Natural killer cell treated with Interleukin-12 subunit alpha and Interleukin-12 subunit beta and Interleukin-15 and Interleukin-18, amount 100 ng/mL, for 72 hours (primary cell): ENCODE results near the gene TIMP2. TPM values are rescaled to one million over a fixed set of nuclear protein-coding genes. Genes with fewer than 3 reads are reported as not detected.
"Not testable (repeated sequence)": the region's sequence is repeated elsewhere in the genome, so short reads cannot be mapped to it uniquely, and the experiment has no call there.

Experiments
- ATAC-seq, 2 donors: fragments of 150-1000 bp; cut with Tn5 transposase in 1 of 2; sonication (Bioruptor Pico), chemical (Tn5 transposase) in 1 of 2; 2 replicates each; pipeline ENCODE4 v1.10.0; 2021
- DNase-seq: peaks from one replicate; pipeline ENCODE4 v3.0.0; 2022; ENCODE audit warnings: low spot score
- H3K27ac Mint-ChIP-seq, 2 donors: 1 replicate in 1 of 2; 2 replicates in 1 of 2; pipeline ENCODE4 v1.8.0; 2022; ENCODE audit warnings: mixed read lengths in 2 of 2, mild to moderate bottlenecking in 1 of 2, moderate library complexity in 1 of 2
- H3K27me3 Mint-ChIP-seq, 2 donors: 1 replicate in 1 of 2; 2 replicates in 1 of 2; pipeline ENCODE4 v1.8.0; 2022; ENCODE audit warnings: mixed read lengths in 2 of 2
- H3K36me3 Mint-ChIP-seq: one replicate; pipeline ENCODE4 v1.8.0; 2022; ENCODE audit warnings: mixed read lengths
- H3K4me1 Mint-ChIP-seq, 2 donors: 1 replicate in 1 of 2; 2 replicates in 1 of 2; pipeline ENCODE4 v1.8.0; 2022; ENCODE audit warnings: low read depth in 2 of 2, mixed read lengths in 2 of 2, mild to moderate bottlenecking in 1 of 2
- H3K4me3 Mint-ChIP-seq: one replicate; pipeline ENCODE4 v1.8.0; 2022; ENCODE audit warnings: mixed read lengths
- H3K9me3 Mint-ChIP-seq: 2 replicates; pipeline ENCODE4 v1.8.0; 2022; ENCODE audit warnings: mixed read lengths
- total RNA-seq, 2 donors: library from RNA; stranded (reverse); gene quantifications; one replicate each; pipeline ENCODE4 v1.2.3, GENCODE V29; 2022

TIMP2 gene
- total RNA-seq, 2 donors from 2014 or later: 0.43 TPM; not detected in 1

DNA sequence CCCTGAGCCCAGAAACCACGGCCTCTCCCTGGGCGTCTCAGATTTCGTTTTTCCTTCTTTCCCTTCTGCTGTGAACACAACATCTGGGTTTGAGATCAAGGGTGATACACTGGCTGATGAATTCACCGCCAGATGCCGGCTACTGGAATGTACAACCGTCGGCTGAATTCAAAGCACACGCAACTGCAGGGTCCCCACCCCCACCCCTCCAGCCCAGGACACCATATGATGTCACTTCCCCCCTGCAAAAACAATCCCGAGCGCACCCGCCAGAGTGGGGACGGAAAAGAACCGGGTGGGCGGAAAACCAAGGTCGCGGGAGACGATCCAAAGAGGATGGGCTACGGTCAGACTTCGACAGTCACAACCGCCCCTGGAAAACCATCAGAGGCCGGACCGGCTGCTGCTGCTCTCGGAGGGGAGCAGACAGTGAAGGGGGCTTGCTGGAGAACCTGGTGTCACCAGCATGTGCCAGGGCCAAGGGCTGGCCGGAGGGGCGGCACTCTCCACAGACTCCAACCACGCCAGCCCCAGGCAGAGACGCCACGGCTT is 45.5 kb downstream of the TIMP2 start:
- Mint-ChIP-seq H3K27me3 (peaks cover 14 to 15% of the 10 kb centered on the region in 2 donors), H3K36me3 (no peaks in the 10 kb centered on the region), H3K9me3 (no peaks in the 10 kb centered on the region), H3K4me3 (peak overlapping the region; percentile 43), H3K4me1 (peaks cover 6 to 18% of the 10 kb centered on the region in 2 donors), H3K27ac (peak overlapping the region in 1 of 2 donors; percentile 38)
- no peak for ATAC-seq
- no peak for DNase-seq

DNA sequence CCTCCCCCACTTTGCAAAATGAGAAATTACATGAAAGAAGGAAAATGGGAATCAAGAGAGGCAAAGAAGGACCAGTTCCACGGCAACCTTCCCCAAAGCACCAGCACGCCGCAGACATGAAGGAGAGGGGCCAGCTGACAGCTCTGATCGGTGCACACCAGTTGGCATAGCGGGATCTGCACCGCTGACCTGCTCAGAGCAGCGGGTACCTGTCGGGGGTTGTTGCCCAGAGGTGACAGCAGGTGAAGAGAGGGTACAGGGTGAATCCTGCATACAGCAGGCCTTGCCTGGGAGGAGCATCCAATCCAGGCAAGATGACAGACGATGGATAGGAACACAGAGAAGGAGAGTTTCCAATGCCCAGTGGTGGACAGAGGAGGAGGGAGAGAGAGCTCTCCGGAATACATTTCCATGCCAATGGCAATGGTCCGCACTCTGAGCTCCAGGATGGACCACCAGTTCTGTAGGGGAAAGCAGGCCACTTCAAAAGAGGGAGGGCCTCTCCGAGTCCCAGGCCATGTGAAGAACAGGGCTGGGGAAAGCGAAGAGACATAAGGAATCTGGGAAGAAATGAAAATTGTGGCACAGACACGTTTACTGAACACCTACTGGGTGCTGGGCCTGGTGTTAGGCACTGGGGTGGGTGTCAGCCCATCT is 46.2 kb downstream of the TIMP2 start:
- Mint-ChIP-seq H3K36me3 (no peaks in the 10 kb centered on the region), H3K4me1 (peaks cover 6 to 18% of the 10 kb centered on the region in 2 donors), H3K27ac (no peak overlapping the region), H3K27me3 (peaks cover 15 to 19% of the 10 kb centered on the region in 2 donors), H3K4me3 (no peak overlapping the region), H3K9me3 (no peaks in the 10 kb centered on the region)
- ATAC-seq: no peak
- no peak for DNase-seq

DNA sequence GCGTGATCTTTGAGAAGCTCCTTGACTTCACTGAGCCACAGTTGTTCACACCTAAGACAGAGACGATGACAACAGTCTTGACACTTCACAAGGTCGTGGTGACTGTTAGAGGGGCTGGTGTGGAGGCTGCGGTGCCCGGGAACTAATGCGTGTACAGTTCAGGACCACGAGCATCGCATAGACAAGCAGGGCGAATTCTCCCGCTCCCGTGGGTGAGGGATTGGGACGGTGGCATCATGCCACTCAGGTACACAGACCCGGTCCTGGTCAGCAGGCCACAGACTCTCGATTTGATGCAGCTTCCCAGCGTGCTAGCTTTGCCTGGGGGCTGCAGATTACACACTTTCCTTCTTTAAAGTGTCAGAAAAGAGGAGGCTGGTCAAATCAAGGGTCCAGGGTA is 46.9 kb downstream of the TIMP2 start:
- H3K27ac Mint-ChIP-seq: no peak overlapping the region
- H3K27me3 Mint-ChIP-seq: peaks cover 15 to 19% of the 10 kb centered on the region in 2 donors
- DNase-seq (no peak), ATAC-seq (no peak)
- no peaks in the 10 kb centered on the region for H3K36me3 Mint-ChIP-seq
- H3K4me1 Mint-ChIP-seq: peaks cover 5 to 18% of the 10 kb centered on the region in 2 donors
- no peak overlapping the region for H3K4me3 Mint-ChIP-seq
- no peaks in the 10 kb centered on the region for H3K9me3 Mint-ChIP-seq

DNA sequence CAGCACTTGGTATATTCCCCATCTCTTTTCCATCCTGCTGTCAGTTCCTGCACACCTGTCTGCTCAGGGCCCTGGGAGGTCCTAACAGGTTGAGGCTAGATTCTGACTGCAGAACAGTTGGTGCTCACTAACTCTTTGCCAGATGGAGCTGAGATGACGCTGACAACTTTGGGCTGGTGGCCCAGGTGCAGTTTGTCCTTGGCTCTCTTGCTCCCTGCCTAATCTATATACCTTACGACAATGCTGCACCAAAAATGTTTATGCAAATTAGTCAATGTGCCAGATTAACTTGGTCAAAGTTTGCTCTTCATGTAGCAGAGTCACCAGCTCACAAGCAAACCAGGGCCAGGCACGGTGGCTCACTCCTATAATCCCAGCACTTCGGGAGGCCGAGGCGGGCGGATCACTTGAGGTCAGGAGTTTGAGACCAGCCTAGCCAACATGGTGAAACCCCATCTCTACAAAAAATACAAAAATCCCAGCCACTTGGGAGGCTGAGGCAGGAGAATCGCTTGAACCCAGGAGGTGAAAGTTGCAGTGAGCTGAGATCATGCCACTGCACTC is 48.2 kb downstream of the TIMP2 start:
- H3K27me3 Mint-ChIP-seq: peaks cover 15 to 19% of the 10 kb centered on the region in 2 donors
- H3K27ac Mint-ChIP-seq: peak overlapping the region in 1 of 2 donors; percentile 50
- H3K4me3 Mint-ChIP-seq, H3K9me3 Mint-ChIP-seq, H3K4me1 Mint-ChIP-seq, ATAC-seq, DNase-seq, H3K36me3 Mint-ChIP-seq: not testable (repeated sequence)

DNA sequence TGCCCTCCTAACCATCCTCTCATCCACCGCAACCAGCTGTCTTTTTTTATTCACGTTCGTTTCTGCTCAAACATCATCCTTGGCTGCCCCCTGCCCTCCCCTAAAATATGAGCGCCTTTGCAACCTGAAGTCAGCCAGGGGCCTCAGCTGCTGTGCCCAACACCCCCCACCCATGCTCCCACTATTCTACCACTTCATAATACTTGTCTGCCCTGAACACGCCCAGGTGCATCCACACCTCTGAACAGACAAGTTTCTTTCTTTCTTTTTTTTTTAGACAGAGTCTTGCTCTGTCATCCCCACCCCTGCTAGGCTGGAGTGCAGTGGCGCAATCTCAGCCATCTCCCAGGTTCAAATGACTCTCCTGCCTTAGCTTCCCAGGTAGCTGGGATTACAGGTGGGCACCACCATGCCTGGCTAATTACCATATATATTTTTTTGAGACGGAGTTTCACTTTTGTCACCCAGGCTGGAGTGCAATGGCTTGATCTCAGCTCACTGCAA is 49.0 kb downstream of the TIMP2 start:
- peaks cover 15 to 19% of the 10 kb centered on the region in 2 donors for H3K27me3 Mint-ChIP-seq
- H3K36me3 Mint-ChIP-seq: no peaks in the 10 kb centered on the region
- peaks cover 0 to 9% of the 10 kb centered on the region in 2 donors for H3K4me1 Mint-ChIP-seq
- ATAC-seq: no peak
- peak overlapping the region in 1 of 2 donors; percentile 12 for H3K27ac Mint-ChIP-seq
- no peak overlapping the region for H3K4me3 Mint-ChIP-seq
- no peaks in the 10 kb centered on the region for H3K9me3 Mint-ChIP-seq
- DNase-seq: no peak

DNA sequence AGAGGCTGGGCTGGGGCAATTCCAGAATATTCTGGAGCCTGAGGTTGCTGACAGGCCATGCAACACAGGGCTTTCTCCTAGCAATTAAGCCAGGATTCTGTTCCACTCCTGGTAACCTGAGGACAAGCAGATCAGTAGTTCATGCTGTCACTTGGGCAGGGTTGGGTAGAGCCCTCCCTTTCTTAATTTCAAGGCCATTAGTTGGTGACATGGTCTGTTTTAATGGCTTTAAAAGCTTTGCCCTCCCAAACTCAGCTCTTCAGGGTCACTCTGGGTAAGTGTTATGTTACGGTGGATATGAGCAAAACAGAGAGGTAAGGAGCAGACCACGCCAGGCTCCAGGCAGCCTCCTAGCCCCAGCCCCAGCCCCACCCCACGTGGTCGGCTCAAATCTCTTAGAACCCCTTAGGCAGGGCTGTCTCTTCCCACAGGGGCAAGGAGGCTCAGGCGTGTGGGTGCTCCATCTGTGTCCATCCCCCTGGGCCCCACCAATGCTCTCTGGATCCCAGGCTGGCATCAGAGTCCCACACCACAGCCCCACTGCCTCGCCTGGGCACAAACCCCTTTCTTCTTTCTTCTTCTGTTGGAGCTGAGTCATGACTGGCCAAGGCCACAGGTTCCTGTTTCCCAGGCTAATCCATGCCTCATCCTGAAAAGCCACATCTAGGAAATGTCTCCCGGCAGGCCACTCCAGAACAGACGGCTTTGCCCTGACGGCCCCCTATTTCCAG is 49.7 kb downstream of the TIMP2 start:
- no peak for DNase-seq
- Mint-ChIP-seq H3K4me3 (no peak overlapping the region), H3K4me1 (peaks cover 0 to 9% of the 10 kb centered on the region in 2 donors), H3K27me3 (peaks cover 15 to 19% of the 10 kb centered on the region in 2 donors), H3K9me3 (no peaks in the 10 kb centered on the region), H3K36me3 (no peaks in the 10 kb centered on the region), H3K27ac (peak overlapping the region in 1 of 2 donors; percentile 12)
- ATAC-seq: no peak

DNA sequence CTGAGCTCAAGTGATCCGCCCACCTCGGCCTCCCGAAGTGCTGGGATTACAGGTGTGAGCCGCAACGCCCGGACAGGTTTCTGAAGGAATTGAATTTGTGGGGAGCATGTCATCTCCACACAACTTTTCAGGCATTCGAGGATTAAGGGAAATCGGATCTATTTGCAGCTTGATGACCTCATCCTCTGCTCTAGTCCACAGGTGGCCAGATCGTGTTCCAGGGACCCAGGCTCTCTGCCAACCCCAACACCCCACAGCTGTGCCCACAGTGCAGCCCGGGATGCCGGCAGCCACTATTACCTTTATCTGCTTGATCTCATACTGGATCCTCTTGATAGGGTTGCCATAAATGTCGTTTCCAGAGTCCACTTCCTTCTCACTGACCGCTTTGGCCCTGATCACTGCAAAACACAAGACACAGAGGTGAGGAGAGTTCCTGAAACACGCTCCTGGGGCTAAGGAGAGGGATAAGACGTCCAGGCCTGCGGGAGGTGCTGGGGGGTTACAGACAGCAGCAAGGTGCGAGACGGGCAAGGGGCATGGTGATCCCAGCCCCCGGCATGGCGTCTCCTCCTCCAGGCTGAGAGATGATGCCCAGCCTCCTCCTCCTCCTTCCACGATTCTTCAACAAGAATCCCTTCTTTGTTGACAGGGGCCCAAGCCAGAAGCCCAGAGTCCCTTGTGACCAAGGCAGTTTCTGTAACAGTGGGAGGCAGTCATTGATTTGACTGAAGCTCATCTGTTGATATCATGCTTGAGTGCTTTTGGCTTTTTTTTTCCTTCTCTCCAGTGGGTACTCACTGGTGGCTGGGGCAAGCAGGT is 51.5 kb downstream of the TIMP2 start:
- H3K4me3 Mint-ChIP-seq: no peak overlapping the region
- no peaks in the 10 kb centered on the region for H3K36me3 Mint-ChIP-seq
- H3K9me3 Mint-ChIP-seq: no peaks in the 10 kb centered on the region
- H3K4me1 Mint-ChIP-seq: peaks cover 0 to 1% of the 10 kb centered on the region in 2 donors
- no peak for ATAC-seq
- no peak for DNase-seq
- peaks cover 6 to 19% of the 10 kb centered on the region in 2 donors for H3K27me3 Mint-ChIP-seq
- no peak overlapping the region for H3K27ac Mint-ChIP-seq

DNA sequence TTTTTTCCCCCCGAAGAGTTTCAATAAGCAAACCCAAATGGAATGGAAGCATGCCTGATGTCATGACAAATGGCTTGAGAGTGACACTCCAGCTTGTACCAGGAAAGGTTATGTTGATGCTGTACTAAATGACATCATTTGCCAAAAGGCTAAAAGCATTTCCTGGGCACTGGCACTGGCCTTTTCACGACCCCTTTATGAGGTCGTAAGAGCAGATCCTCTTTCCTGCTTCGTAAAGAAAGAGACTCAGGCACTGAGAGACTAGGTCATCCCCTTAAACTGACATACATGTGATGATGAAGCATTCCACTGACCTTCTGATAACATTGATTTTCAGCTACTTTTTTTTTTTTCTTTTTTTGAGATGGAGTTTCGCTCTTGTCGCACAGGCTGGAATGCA is 52.7 kb downstream of the TIMP2 start:
- no peak for DNase-seq
- H3K36me3 Mint-ChIP-seq: no peaks in the 10 kb centered on the region
- no peak overlapping the region for H3K4me3 Mint-ChIP-seq
- H3K27me3 Mint-ChIP-seq: peaks cover 5 to 19% of the 10 kb centered on the region in 2 donors
- H3K27ac Mint-ChIP-seq: no peak overlapping the region
- no peaks in the 10 kb centered on the region for H3K9me3 Mint-ChIP-seq
- no peak for ATAC-seq
- no peaks in the 10 kb centered on the region for H3K4me1 Mint-ChIP-seq

DNA sequence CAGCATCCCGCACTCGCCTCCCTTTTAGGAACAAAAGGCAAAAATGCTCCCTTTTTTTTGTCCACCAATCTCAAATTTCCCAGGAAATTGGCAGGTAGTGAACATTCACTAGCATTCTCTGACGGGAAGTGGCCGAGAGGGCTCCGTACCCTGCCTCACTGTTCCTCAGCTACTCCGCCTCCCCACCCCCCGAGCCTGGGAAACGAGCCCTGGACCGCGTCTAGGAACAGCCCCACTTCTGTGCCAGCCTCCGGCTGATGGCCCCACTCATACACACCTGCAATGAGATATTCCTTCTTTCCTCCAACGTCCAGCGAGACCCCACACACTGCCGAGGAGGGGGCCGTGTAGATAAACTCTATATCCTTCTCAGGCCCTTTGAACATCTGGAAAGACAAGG is 54.6 kb downstream of the TIMP2 start:
- Mint-ChIP-seq H3K4me3 (no peak overlapping the region), H3K36me3 (no peaks in the 10 kb centered on the region), H3K4me1 (peaks cover 0 to 2% of the 10 kb centered on the region in 2 donors), H3K27me3 (peaks cover 2 to 5% of the 10 kb centered on the region in 2 donors), H3K27ac (no peak overlapping the region), H3K9me3 (no peaks in the 10 kb centered on the region)
- no peak for ATAC-seq
- no peak for DNase-seq

DNA sequence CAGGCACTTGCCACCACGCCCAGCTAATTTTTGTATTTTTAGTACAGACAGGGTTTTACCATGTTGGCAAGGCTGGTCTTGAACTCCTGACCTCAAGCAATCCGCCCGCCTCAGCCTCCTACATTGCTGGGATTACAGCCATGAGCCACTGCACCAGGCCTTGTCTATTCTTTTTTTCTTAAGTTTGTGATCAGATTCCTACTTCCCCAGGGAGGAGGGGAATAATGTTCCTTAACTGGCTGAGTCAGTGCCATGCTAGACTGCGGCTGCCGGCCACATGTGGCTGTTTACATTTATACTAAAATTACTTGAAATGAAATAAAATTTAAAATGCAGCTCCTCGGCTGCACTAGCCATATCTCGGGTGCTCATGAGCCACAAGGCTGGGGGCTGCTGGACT is 56.8 kb downstream of the TIMP2 start:
- Mint-ChIP-seq H3K27me3 (peaks cover 5 to 8% of the 10 kb centered on the region in 2 donors), H3K9me3 (no peaks in the 10 kb centered on the region), H3K4me3 (no peak overlapping the region)

DNA sequence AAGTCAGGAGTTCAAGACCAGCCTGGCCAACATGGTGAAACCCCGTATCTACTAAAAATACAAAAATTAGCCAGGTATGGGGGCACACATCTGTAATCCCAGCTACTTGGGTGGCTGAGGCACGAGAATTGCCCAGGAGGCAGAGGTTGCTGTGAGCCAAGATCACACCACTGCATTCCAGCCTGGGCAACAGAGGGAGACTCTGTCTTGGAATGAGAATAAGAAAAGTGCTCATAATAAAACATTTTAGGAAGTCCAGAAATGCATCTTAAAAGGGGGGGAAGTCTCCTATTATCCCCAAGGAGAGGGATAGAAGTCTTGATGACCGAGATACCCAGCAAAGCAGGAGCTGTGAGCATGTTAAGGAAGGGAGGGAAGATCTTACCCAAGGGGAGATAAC is 58.1 kb downstream of the TIMP2 start:
- H3K27me3 Mint-ChIP-seq, DNase-seq, ATAC-seq, H3K4me1 Mint-ChIP-seq, H3K27ac Mint-ChIP-seq, H3K9me3 Mint-ChIP-seq, H3K36me3 Mint-ChIP-seq, H3K4me3 Mint-ChIP-seq: not testable (repeated sequence)

More for the DNA sequence above, 56.8 kb downstream of the TIMP2 start:
- ATAC-seq: no peak
- Mint-ChIP-seq H3K27ac (no peak overlapping the region), H3K36me3 (no peaks in the 10 kb centered on the region), H3K4me1 (peaks cover 0 to 3% of the 10 kb centered on the region in 2 donors)
- no peak for DNase-seq

DNA sequence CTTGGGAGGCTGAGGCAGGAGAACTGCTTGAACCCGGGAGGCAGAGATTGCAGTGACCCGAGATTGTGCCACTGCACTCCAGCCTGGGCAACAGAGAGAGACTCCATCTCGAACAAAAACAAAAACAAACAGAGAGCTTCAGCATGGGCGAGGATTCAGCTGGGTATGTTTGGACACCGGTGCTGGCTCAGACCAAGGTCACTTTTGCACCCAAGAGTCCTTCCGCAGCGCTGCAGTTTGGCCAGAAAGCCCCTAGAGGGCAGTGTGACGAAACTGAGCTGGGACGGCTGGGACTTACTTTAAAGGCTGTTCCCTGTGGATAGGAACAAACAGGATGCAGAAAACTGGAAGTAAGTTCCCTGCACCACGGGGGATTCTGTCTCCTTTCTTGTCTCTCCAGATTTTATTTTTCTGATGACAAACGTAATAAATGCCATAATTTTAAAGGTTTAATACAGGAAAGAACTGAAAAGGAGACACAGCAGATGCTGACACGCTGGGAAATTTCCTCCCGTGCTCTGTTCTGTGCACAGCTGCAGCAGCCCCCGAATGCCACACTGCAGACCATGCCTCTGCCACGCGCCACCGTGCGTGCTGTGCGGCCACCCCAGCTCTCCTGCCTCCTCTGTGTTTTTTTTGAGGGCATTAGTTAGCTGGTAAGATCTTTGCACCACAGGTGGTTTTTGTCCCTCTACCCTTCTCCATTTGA is 59.4 kb downstream of the TIMP2 start:
- DNase-seq: peak; percentile 83
- Mint-ChIP-seq H3K4me3 (no peak overlapping the region), H3K4me1 (peaks cover 0 to 3% of the 10 kb centered on the region in 2 donors), H3K36me3 (no peaks in the 10 kb centered on the region), H3K27ac (no peak overlapping the region), H3K9me3 (no peaks in the 10 kb centered on the region), H3K27me3 (peaks cover 7 to 8% of the 10 kb centered on the region in 2 donors)
- peak; percentile 58 to 73 for ATAC-seq

DNA sequence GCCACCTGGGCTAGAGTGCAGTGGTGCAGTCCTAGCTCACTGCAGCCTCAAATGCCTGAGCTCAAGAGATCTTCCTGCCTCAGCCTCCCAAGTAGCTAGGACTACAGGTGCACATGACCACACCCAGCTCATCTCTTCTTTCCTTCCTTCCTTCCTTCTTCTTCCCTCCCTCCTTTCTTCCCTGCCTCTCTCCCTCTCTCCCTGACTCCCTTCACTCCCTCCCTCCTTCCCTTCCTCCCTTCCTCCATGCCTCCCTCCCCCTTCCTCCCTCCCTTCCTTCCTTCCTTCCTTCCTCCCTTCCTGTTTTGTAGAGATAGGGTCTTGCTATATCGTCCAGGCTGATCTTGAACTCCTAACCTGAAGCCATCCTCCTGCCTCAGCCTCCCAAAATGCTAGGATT is 61.1 kb downstream of the TIMP2 start:
- H3K9me3 Mint-ChIP-seq: no peaks in the 10 kb centered on the region
- no peak overlapping the region for H3K4me3 Mint-ChIP-seq
- DNase-seq (no peak), ATAC-seq (no peak)
- H3K27ac Mint-ChIP-seq: no peak overlapping the region
- no peaks in the 10 kb centered on the region for H3K36me3 Mint-ChIP-seq
- H3K27me3 Mint-ChIP-seq: peaks cover 7 to 8% of the 10 kb centered on the region in 2 donors
- H3K4me1 Mint-ChIP-seq: peaks cover 0 to 3% of the 10 kb centered on the region in 2 donors
